Keratinocyte (primary cell): Measurements from ENCODE around the gene DYNC1I2.

Experiments used
- CTCF ChIP-seq, 3 experiments: IDR thresholded peaks in 1 of 3; conservative IDR thresholded peaks in 1 of 3; optimal IDR thresholded peaks in 1 of 3; 2 replicates in 2 of 3; 3 replicates in 1 of 3; pipeline versions ENCODE3 to v1.5.1; 2011; ENCODE audit warnings: low read length in 3 of 3, mild to moderate bottlenecking in 3 of 3, moderate library complexity in 2 of 3, control low read depth in 1 of 3, inconsistent platforms in 1 of 3; ENCODE audit not compliant: insufficient read depth in 2 of 3; ENCODE audit errors: extremely low read depth in 1 of 3
- EZH2 ChIP-seq: IDR thresholded peaks from one replicate; pipeline ENCODE4 v1.6.1; 2012; ENCODE audit warnings: inconsistent platforms, mild to moderate bottlenecking, low read length, moderate library complexity

- TF ChIP-seq CTCF (optimal IDR thresholded peaks at IDR 0.05 in 1 of 3, IDR thresholded peaks at IDR 0.05 in 1 of 3, conservative IDR thresholded peaks at IDR 0.05 in 1 of 3; ENCODE audit: extremely low read depth in 1 of 3, insufficient read depth in 2 of 3, low read length in 3 of 3) (no peak), EZH2 (no peak)
These were observed 75.8 kb downstream of the DYNC1I2 start for GRCh38 chr2:171762879-171763573.
